Adipocyte (in vitro differentiated cells): ENCODE data around the gene ADORA2B.

Experiments
- DNase-seq: peaks from one replicate; pipeline ENCODE4 v3.0.0-alpha.2; 2015; ENCODE audit warnings: low read depth
- H3K27me3 ChIP-seq: replicated peaks from 2 replicates; pipeline ENCODE4 v1.7.0; 2013; ENCODE audit warnings: mild to moderate bottlenecking, low read length, moderate library complexity; ENCODE audit not compliant: control insufficient read depth, insufficient read depth
- H3K36me3 ChIP-seq: 2 replicates; pipeline ENCODE4 v1.7.0; 2013; ENCODE audit warnings: low read length, mild to moderate bottlenecking, moderate library complexity; ENCODE audit not compliant: control insufficient read depth, insufficient read depth, severe bottlenecking
- H3K4me1 ChIP-seq: 2 replicates; pipeline ENCODE4 v1.7.0; 2013; ENCODE audit warnings: mild to moderate bottlenecking, low read length, moderate library complexity; ENCODE audit not compliant: control insufficient read depth, insufficient read depth
- H3K4me3 ChIP-seq: 2 replicates; pipeline ENCODE4 v1.7.0; 2013; ENCODE audit warnings: mild to moderate bottlenecking, low read length, moderate library complexity
- H3K9ac ChIP-seq: 2 replicates; pipeline ENCODE4 v1.7.0; 2013; ENCODE audit warnings: mild to moderate bottlenecking, low read length, moderate library complexity
- H3K9me3 ChIP-seq: 2 replicates; pipeline ENCODE4 v1.7.0; 2013; ENCODE audit warnings: mild to moderate bottlenecking, low read length, moderate library complexity; ENCODE audit not compliant: control insufficient read depth

The ADORA2B gene

GRCh38 chr17:15998031-15998562, 53.2 kb downstream of the ADORA2B start:
- Histone ChIP-seq H3K4me3 (peak overlapping the region; percentile 81), H3K36me3 (peaks cover 19% of the 10 kb centered on the region), H3K27me3 (no peaks in the 10 kb centered on the region), H3K9ac (peak overlapping the region; percentile 90), H3K9me3 (peaks cover 6% of the 10 kb centered on the region), H3K4me1 (peaks cover 14% of the 10 kb centered on the region)
- peak; percentile 19 for DNase-seq

DNA sequence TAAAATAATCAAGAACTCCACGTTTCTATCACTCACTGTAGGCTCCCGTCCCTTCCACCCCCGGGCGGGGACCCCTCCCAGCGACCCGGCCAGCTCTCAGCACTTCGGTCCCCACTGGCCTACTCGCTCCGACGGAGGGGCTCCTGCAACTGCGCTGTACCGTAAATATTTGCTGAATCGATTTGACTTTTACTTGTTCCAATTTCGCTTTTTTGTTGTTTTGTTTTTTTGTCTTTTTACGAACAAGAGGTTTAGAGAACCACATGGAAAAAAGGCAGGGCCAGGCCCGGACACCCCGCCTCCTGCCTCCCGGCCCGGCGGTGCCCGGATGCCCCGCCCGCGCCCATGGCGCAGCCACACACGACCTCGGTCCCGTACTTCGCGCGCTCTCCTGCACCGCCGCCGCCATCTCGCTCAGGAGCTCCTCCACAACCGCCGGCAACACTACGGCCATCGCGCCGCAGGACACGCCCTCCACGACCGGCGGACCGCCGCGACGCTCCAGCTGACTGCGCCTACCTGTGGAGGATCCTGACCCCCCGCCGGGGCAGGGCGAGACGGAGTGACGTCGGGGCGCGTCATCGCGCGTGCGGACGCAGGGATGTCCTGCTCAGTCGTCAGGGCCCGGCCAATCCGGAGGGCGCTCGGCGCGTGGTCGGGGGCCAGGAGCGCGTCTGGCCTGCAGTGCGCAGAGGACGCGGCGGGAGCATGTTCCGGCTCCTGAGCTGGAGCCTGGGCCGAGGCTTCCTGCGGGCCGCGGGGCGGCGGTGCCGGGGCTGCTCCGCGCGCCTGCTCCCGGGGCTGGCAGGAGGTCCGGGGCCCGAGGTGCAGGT, 54.4 kb downstream of the ADORA2B start, which contains the start of the genes TTC19 and ZSWIM7:
Gene TTC19 (plus strand): TSS at position 684 of the 833 bp plus-strand sequence. CDS start 25 bp downstream, at position 709.
Gene ZSWIM7 (minus strand): TSS at position 564 of the 833 bp plus-strand sequence. CDS start 110 bp downstream, at position 454.
- Histone ChIP-seq H3K9me3 (peaks cover 6% of the 10 kb centered on the region), H3K9ac (peak within 1 kb of the TSS; percentile 90), H3K4me3 (peak within 1 kb of the TSS; percentile 81), H3K4me1 (peaks cover 14% of the 10 kb centered on the region), H3K27me3 (no peaks in the 10 kb centered on the region), H3K36me3 (peaks cover 32% of the 10 kb centered on the region)
- DNase-seq, result peak; percentile 96

DNA sequence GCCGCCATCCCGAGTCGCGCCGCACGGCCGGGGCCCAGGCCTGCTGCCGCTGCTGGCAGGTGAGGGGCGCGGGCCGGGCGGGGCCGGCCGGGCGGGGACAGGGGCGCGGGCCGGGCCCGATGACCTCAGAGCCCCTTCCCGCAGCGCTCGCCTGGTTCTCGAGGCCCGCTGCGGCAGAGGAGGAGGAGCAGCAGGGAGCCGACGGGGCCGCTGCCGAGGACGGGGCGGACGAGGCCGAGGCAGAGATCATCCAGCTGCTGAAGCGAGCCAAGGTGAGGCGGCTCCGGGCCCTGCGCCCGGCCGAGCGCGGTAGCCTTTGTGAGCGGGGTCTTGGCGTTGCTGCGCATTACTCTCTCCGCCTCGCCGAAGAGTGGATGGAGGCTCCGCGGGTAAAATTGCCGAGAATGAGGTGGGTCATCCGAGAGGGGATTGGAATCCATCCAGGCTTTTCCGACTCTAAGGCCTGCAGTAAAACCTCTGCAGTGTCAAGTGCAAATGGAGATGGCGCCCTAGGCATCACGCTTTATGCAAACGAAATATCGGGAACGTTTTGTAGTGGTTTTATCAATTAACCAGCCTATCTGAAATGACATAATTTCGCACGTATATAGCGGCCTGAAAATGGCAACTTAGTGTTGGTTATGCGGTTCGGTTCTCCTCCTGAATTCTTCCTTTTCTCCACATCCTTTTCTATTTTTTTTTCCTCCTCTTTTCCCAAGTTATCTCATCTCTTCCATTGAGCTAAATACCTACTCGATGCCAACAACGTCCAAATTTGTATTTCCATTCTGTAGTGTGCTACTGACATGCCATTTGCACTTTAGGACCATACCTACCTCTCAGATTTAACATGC, 55.3 kb downstream of the ADORA2B start:
- Histone ChIP-seq H3K4me3 (peak overlapping the region; percentile 81), H3K4me1 (peaks cover 14% of the 10 kb centered on the region), H3K9ac (peak overlapping the region; percentile 90), H3K36me3 (peaks cover 40% of the 10 kb centered on the region), H3K27me3 (no peaks in the 10 kb centered on the region), H3K9me3 (peaks cover 6% of the 10 kb centered on the region)
- DNase-seq, result peak; percentile 69

- Histone ChIP-seq H3K9me3 (peaks cover 6% of the 10 kb centered on the region), H3K9ac (no peak overlapping the region), H3K4me1 (peaks cover 14% of the 10 kb centered on the region), H3K27me3 (no peaks in the 10 kb centered on the region), H3K36me3 (peaks cover 52% of the 10 kb centered on the region), H3K4me3 (peak overlapping the region; percentile 81)
- DNase-seq, result no peak
Measured at GRCh38 chr17:16001226-16001897, 56.4 kb downstream of the ADORA2B start.

- H3K36me3 ChIP-seq, result peaks cover 66% of the 10 kb centered on the region
- no peaks in the 10 kb centered on the region for H3K27me3 ChIP-seq
- peaks cover 14% of the 10 kb centered on the region for H3K4me1 ChIP-seq
- no peak overlapping the region for H3K9ac ChIP-seq
- H3K9me3 ChIP-seq, result peaks cover 6% of the 10 kb centered on the region
- no peak for DNase-seq
- H3K4me3 ChIP-seq, result no peak overlapping the region
Measured at GRCh38 chr17:16002708-16003260, 57.9 kb downstream of the ADORA2B start.

- peaks cover 76% of the 10 kb centered on the region for H3K36me3 ChIP-seq
- H3K9ac ChIP-seq, result no peak overlapping the region
- no peak overlapping the region for H3K4me3 ChIP-seq
- no peak for DNase-seq
- peaks cover 6% of the 10 kb centered on the region for H3K9me3 ChIP-seq
- H3K27me3 ChIP-seq, result no peaks in the 10 kb centered on the region
- H3K4me1 ChIP-seq, result peaks cover 10% of the 10 kb centered on the region
Measured at GRCh38 chr17:16003841-16004240, 58.9 kb downstream of the ADORA2B start.

DNA sequence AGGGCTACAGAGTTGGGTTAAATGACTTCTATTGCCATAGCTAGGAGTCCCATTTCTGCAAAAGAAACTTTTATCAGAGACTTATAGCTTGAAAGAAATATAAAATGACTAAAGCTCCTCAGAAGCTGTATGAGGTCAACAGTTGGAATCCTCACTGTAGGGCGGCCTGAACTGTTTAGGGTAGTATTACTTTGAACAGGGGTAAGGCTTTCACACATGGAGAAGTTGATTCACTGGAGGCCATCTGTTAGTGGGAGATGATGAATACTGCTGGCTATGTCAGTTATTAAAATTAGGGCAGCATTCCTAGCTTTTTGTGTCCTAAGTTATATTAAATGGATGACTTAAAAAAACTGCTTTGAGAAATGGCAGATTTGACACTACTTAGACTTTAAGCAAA, 60.7 kb downstream of the ADORA2B start:
- peaks cover 7% of the 10 kb centered on the region for H3K4me1 ChIP-seq
- no peak for DNase-seq

DNA sequence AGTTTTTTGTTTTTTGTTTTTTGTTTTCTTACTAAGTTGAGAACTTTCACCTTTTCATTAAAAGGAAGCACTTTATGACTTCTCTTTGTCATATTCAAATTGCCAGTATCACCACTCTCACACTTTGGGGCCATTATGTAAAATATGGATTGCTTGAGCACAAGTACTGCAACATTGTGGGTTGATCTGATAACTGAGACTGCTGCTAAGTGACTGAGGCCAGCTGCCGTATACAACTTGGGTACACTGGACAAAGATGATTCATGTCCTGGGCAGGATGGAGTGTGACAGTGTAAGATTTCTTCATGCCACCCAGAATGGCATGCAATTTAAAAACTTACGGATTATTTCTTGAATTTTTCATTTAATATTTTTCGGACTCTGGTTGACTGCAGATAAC, 62.5 kb downstream of the ADORA2B start:
- H3K4me1 ChIP-seq, result peaks cover 3% of the 10 kb centered on the region
- H3K9ac ChIP-seq, result no peak overlapping the region
- no peaks in the 10 kb centered on the region for H3K9me3 ChIP-seq
- no peaks in the 10 kb centered on the region for H3K27me3 ChIP-seq
- no peak for DNase-seq
- no peak overlapping the region for H3K4me3 ChIP-seq
- peaks cover 79% of the 10 kb centered on the region for H3K36me3 ChIP-seq

More for the DNA sequence above, 60.7 kb downstream of the ADORA2B start:
- H3K4me3 ChIP-seq, result no peak overlapping the region
- H3K9me3 ChIP-seq, result peaks cover 6% of the 10 kb centered on the region
- peaks cover 86% of the 10 kb centered on the region for H3K36me3 ChIP-seq
- H3K27me3 ChIP-seq, result no peaks in the 10 kb centered on the region
- H3K9ac ChIP-seq, result no peak overlapping the region

DNA sequence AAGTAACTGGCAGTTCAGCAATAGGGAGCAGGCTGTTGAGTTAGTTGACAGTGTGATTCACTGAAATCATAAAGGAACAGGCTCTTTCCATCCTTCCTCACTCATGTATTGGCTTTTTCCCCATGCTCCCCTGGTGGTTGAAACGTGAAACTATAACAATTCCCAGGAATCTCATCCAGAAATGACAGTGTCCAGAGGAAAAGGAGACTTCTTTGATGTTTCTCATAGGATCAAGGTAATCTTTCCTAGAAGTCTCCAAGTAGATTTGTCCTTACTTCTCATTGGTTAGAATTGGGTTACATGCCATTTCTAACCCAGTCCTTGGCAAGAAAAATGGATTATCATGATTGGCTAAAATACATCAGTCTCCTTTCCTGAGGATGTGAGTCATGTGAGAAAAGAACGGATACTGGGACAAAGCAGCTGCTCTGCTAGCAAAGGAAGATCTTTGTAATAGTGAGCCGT, 69.0 kb downstream of the ADORA2B start:
- Histone ChIP-seq H3K4me3 (no peak overlapping the region), H3K9ac (no peak overlapping the region), H3K36me3 (peaks cover 53% of the 10 kb centered on the region), H3K9me3 (no peaks in the 10 kb centered on the region), H3K27me3 (no peaks in the 10 kb centered on the region), H3K4me1 (peaks cover 18% of the 10 kb centered on the region)
- DNase-seq, result peak; percentile 74

DNA sequence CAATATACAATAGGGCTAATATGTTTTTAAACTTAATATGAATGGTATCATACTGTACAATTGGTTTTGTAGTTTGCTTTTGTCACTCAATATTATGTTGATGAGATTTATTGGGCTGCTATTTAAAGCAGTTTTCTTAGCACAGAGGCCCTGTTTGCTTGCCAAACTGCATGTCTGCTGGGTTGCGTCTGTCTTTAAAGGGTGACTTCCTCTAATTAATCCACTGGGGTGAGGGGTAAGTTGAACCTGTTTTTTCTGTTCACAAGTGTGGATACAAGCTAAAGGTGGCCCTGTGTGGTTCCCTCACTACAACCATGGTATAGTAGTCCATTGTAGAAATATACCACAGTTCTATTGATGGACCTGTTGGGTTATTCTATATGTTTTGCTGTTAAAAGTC, 74.4 kb downstream of the ADORA2B start:
- no peak overlapping the region for H3K4me3 ChIP-seq
- no peaks in the 10 kb centered on the region for H3K9me3 ChIP-seq
- no peak for DNase-seq
- no peaks in the 10 kb centered on the region for H3K27me3 ChIP-seq
- H3K9ac ChIP-seq, result no peak overlapping the region
- H3K36me3 ChIP-seq, result peaks cover 82% of the 10 kb centered on the region
- H3K4me1 ChIP-seq, result peaks cover 3% of the 10 kb centered on the region
